ENCODE data around the gene MYT1. TPM values are rescaled to one million over a fixed set of nuclear protein-coding genes. Genes with fewer than 3 reads are reported as not detected.

The MYT1 gene
- polyA plus RNA-seq, 1 of the 3 experiments (the other 2 are of a cell fraction), result 0.10 TPM

DNA sequence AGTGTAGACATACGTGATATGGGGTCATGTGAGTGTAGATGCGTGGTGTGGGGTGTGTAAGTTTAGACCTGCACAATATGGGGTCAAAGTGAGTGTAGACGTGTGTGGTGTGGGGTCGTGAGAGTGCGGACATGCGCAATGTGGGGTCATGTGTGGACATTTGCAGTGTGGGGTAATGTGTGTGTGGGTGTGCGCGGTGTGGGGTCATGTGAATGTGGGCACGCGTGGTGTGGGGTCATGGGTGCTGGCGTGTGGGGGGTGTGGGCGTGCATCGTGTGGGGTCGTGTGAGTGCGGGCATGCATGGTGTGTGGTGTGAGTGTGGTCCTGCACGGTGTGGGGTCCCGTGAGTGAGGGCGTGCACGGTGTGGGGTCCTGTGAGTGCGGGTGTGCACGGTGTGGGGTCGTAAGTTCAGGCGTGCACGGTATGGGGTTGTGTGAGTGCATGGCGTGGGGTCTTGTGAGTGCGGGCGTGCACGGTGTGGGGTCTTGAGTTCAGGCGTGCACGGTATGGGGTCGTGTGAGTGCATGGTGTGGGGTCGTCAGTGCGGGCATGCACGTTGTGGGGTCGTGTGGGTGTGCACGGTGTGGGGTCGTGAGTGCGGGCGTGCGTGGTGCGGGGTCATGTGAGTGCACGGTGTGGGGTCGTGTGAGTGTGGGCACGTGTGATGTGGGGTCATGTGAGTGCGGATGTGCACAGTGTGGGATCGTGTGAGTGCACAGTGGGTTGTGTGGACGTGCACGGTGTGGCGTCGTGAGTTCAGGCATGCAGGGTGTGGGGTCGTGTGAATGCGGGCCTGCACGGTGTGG is 105.6 kb downstream of the MYT1 start:
- H3K79me2 ChIP-seq (ENCODE audit: insufficient read depth), result no peaks in the 10 kb centered on the region
- no peak overlapping the region for H3K9ac ChIP-seq
- 97% methylated on average over 53 of the region's 53 CpGs for WGBS (ENCODE audit: low lambda C conversion rate)
- ChIA-PET CTCF (no interaction called here), POLR2A (no interaction called here)
- TF ChIP-seq, protein P1, sequence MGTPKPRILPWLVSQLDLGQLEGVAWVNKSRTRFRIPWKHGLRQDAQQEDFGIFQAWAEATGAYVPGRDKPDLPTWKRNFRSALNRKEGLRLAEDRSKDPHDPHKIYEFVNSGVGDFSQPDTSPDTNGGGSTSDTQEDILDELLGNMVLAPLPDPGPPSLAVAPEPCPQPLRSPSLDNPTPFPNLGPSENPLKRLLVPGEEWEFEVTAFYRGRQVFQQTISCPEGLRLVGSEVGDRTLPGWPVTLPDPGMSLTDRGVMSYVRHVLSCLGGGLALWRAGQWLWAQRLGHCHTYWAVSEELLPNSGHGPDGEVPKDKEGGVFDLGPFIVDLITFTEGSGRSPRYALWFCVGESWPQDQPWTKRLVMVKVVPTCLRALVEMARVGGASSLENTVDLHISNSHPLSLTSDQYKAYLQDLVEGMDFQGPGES (IDR thresholded peaks at IDR 0.05; ENCODE audit: low read depth, low read length), result no peak
- TF ChIP-seq, protein P2, sequence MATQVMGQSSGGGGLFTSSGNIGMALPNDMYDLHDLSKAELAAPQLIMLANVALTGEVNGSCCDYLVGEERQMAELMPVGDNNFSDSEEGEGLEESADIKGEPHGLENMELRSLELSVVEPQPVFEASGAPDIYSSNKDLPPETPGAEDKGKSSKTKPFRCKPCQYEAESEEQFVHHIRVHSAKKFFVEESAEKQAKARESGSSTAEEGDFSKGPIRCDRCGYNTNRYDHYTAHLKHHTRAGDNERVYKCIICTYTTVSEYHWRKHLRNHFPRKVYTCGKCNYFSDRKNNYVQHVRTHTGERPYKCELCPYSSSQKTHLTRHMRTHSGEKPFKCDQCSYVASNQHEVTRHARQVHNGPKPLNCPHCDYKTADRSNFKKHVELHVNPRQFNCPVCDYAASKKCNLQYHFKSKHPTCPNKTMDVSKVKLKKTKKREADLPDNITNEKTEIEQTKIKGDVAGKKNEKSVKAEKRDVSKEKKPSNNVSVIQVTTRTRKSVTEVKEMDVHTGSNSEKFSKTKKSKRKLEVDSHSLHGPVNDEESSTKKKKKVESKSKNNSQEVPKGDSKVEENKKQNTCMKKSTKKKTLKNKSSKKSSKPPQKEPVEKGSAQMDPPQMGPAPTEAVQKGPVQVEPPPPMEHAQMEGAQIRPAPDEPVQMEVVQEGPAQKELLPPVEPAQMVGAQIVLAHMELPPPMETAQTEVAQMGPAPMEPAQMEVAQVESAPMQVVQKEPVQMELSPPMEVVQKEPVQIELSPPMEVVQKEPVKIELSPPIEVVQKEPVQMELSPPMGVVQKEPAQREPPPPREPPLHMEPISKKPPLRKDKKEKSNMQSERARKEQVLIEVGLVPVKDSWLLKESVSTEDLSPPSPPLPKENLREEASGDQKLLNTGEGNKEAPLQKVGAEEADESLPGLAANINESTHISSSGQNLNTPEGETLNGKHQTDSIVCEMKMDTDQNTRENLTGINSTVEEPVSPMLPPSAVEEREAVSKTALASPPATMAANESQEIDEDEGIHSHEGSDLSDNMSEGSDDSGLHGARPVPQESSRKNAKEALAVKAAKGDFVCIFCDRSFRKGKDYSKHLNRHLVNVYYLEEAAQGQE (IDR thresholded peaks at IDR 0.05; ENCODE audit: low read depth, low read length), result no peak
- TF ChIP-seq SMC3 (IDR thresholded peaks at IDR 0.05; ENCODE audit: low read depth, low read length), result no peak
- TF ChIP-seq NFIC (IDR thresholded peaks at IDR 0.05; ENCODE audit: borderline replicate concordance), result no peak
- TF ChIP-seq, protein P3, sequence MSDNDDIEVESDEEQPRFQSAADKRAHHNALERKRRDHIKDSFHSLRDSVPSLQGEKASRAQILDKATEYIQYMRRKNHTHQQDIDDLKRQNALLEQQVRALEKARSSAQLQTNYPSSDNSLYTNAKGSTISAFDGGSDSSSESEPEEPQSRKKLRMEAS (IDR thresholded peaks at IDR 0.05; ENCODE audit: low read depth), result no peak
- TF ChIP-seq, protein P4, sequence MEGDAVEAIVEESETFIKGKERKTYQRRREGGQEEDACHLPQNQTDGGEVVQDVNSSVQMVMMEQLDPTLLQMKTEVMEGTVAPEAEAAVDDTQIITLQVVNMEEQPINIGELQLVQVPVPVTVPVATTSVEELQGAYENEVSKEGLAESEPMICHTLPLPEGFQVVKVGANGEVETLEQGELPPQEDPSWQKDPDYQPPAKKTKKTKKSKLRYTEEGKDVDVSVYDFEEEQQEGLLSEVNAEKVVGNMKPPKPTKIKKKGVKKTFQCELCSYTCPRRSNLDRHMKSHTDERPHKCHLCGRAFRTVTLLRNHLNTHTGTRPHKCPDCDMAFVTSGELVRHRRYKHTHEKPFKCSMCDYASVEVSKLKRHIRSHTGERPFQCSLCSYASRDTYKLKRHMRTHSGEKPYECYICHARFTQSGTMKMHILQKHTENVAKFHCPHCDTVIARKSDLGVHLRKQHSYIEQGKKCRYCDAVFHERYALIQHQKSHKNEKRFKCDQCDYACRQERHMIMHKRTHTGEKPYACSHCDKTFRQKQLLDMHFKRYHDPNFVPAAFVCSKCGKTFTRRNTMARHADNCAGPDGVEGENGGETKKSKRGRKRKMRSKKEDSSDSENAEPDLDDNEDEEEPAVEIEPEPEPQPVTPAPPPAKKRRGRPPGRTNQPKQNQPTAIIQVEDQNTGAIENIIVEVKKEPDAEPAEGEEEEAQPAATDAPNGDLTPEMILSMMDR (IDR thresholded peaks at IDR 0.05), result no peak
- TF ChIP-seq EZH2phosphoT487 (IDR thresholded peaks at IDR 0.05; ENCODE audit: borderline replicate concordance, low read depth), result no peak
- no peak for TF ChIP-seq POLR2AphosphoS5 (IDR thresholded peaks at IDR 0.05; ENCODE audit: low read depth, low read length)
- no peak for TF ChIP-seq FOSL2 (IDR thresholded peaks at IDR 0.05; ENCODE audit: borderline replicate concordance, low read depth)
- no peak for TF ChIP-seq SIN3A (IDR thresholded peaks at IDR 0.05; ENCODE audit: borderline replicate concordance, low read depth, low read length)
- TF ChIP-seq RCOR1 (IDR thresholded peaks at IDR 0.05; ENCODE audit: low read length), result no peak
- no peak for TF ChIP-seq TAF1 (IDR thresholded peaks at IDR 0.05; ENCODE audit: borderline replicate concordance, low read depth, low read length)
- no peak for TF ChIP-seq FOXJ3 (CRISPR knock-in tag; IDR thresholded peaks at IDR 0.05)
- no peak overlapping the region for H2AFZ ChIP-seq (ENCODE audit: low read depth)
- peaks cover 23 to 26% of the 10 kb centered on the region in 2 experiments for H3K36me3 ChIP-seq (replicated peaks in 1 of 2; ENCODE audit: control insufficient read depth in 1 of 2, insufficient read depth in 2 of 2, low read length in 1 of 2)
- peaks cover 3% of the 10 kb centered on the region for H3F3A ChIP-seq (replicated peaks; ENCODE audit: insufficient read depth)
- H3K4me3 ChIP-seq (ENCODE audit: low read depth in 2 of 2, low read length in 1 of 2), result no peak overlapping the region
- DNase-seq, result no peak
- H3K27me3 ChIP-seq (ENCODE audit: insufficient read depth), result no peaks in the 10 kb centered on the region
- H3K4me1 ChIP-seq (ENCODE audit: control insufficient read depth in 1 of 2, insufficient read depth in 2 of 2, low read depth in 1 of 2, low read length in 1 of 2), result no peaks in the 10 kb centered on the region; a peak in 2 of 4 replicates
- no peak overlapping the region for H3K4me2 ChIP-seq
- H3K27ac ChIP-seq (ENCODE audit: low read depth in 2 of 2, low read length in 1 of 2), result no peak overlapping the region
- H3K9me3 ChIP-seq, result no peaks in the 10 kb centered on the region
- no peaks in the 10 kb centered on the region for H4K20me1 ChIP-seq (ENCODE audit: insufficient read depth)
- no peaks in the 10 kb centered on the region for H3K9me2 ChIP-seq
